ENCODE measurements around the gene UBE4A.

DNA sequence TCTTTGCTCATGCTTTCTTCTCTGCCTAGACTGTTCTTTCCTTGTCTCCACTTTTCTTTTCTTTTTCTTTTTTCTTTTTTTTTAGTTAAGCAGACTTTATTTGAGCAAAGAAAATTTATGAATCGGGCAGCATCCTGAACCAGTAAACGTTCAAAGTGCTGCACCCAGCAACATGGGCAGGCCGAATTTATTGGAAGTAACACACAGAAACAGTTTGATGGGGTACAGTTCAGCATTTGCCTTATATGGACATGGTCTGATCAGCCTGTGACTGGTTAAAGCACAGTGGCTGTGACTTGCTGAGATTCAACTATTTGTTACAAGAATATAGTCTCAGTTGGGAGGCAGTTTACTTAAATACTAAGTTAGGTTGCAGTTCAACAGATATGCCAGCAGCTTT, 38.9 kb upstream of the UBE4A start:
- no peak for TF ChIP-seq CBX5 (IDR thresholded peaks at IDR 0.05; ENCODE audit: low read depth)
- TF ChIP-seq POLR2A (IDR thresholded peaks at IDR 0.05; ENCODE audit: low read depth, low read length): no peak
- TF ChIP-seq, protein P1, sequence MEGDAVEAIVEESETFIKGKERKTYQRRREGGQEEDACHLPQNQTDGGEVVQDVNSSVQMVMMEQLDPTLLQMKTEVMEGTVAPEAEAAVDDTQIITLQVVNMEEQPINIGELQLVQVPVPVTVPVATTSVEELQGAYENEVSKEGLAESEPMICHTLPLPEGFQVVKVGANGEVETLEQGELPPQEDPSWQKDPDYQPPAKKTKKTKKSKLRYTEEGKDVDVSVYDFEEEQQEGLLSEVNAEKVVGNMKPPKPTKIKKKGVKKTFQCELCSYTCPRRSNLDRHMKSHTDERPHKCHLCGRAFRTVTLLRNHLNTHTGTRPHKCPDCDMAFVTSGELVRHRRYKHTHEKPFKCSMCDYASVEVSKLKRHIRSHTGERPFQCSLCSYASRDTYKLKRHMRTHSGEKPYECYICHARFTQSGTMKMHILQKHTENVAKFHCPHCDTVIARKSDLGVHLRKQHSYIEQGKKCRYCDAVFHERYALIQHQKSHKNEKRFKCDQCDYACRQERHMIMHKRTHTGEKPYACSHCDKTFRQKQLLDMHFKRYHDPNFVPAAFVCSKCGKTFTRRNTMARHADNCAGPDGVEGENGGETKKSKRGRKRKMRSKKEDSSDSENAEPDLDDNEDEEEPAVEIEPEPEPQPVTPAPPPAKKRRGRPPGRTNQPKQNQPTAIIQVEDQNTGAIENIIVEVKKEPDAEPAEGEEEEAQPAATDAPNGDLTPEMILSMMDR (IDR thresholded peaks at IDR 0.05 in 2 of 3, conservative IDR thresholded peaks at IDR 0.05 in 1 of 3; ENCODE audit: control insufficient read depth in 2 of 3, extremely low read depth in 1 of 3, insufficient read depth in 1 of 3, low read depth in 3 of 3, low read length in 3 of 3): no peak
- TF ChIP-seq POLR2AphosphoS5 (IDR thresholded peaks at IDR 0.05; ENCODE audit: low read length): no peak
- TF ChIP-seq NFIC (IDR thresholded peaks at IDR 0.05; ENCODE audit: low read depth, low read length): no peak
- TF ChIP-seq SP1 (IDR thresholded peaks at IDR 0.05; ENCODE audit: low read depth, low read length): no peak
- no peak for TF ChIP-seq NFYB (IDR thresholded peaks at IDR 0.05; ENCODE audit: insufficient read depth, low read depth, low read length)
- no peak for TF ChIP-seq ZZZ3 (IDR thresholded peaks at IDR 0.05; ENCODE audit: control insufficient read depth, insufficient read length, low read depth)
- TF ChIP-seq EZH2 (IDR thresholded peaks at IDR 0.05; ENCODE audit: borderline replicate concordance, control insufficient read depth, low read depth, low read length): no peak
- no peak for TF ChIP-seq SMAD5 (IDR thresholded peaks at IDR 0.05; ENCODE audit: low read depth)
- TF ChIP-seq TCF12 (IDR thresholded peaks at IDR 0.05; ENCODE audit: low read depth, low read length): no peak
- no peak for TF ChIP-seq RFX5 (IDR thresholded peaks at IDR 0.05; ENCODE audit: low read depth, low read length)
- TF ChIP-seq, protein P2, sequence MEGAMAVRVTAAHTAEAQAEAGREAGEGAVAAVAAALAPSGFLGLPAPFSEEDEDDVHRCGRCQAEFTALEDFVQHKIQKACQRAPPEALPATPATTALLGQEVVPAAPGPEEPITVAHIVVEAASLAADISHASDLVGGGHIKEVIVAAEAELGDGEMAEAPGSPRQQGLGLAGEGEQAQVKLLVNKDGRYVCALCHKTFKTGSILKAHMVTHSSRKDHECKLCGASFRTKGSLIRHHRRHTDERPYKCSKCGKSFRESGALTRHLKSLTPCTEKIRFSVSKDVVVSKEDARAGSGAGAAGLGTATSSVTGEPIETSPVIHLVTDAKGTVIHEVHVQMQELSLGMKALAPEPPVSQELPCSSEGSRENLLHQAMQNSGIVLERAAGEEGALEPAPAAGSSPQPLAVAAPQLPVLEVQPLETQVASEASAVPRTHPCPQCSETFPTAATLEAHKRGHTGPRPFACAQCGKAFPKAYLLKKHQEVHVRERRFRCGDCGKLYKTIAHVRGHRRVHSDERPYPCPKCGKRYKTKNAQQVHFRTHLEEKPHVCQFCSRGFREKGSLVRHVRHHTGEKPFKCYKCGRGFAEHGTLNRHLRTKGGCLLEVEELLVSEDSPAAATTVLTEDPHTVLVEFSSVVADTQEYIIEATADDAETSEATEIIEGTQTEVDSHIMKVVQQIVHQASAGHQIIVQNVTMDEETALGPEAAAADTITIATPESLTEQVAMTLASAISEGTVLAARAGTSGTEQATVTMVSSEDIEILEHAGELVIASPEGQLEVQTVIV (IDR thresholded peaks at IDR 0.05; ENCODE audit: borderline replicate concordance, partially characterized antibody): no peak
